ENCODE data around the gene ZGLP1. TPM values are rescaled to one million over a fixed set of nuclear protein-coding genes. Genes with fewer than 3 reads are reported as not detected.
A peak's percentile ranks its signal among the peaks of the same experiment; 100 is the strongest.

Gene ZGLP1
- total RNA-seq, 2 experiments from 2014 or later, result 3.3 to 3.5 TPM

- Mint-ChIP-seq H3K4me3 (no peak overlapping the region), H3K27ac (no peak overlapping the region), H3K36me3 (ENCODE audit: low read depth) (peaks cover 28% of the 10 kb centered on the region), H3K27me3 (no peaks in the 10 kb centered on the region), H3K4me1 (no peaks in the 10 kb centered on the region), H3K9me3 (ENCODE audit: low read depth) (no peaks in the 10 kb centered on the region)
- intact Hi-C loops (cut with DNase I, micrococcal nuclease), result no loop called here
- CTCF ChIA-PET, result no interaction called here
- DNase-seq (no peak), ATAC-seq (no peak)
- POLR2A ChIA-PET, result no interaction called here
Observed at GRCh38 chr19:10321874-10322835, 12.5 kb upstream of the ZGLP1 start.

DNA sequence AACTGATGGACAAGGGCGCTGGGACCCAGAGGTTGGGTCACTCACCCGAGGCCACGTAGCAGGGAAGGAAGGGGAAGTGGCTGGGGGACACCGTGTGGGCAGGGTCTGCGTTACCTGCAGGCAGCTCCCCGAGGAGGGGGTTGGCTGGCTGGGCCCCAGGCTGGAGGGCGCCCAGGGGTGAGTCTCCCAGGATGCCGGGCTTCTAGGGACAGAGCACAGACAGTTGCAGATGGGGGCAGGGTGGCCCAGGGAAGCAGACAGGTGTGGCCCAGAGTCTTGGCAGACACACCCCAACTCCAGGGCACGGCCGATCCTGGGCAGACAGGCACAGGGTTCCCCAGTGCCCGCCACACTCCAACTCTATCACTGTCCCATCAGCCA is 11.8 kb upstream of the ZGLP1 start:
- CTCF ChIA-PET, result no interaction called here
- POLR2A ChIA-PET, result no interaction called here
- peaks cover 31% of the 10 kb centered on the region for H3K36me3 Mint-ChIP-seq (ENCODE audit: low read depth)

DNA sequence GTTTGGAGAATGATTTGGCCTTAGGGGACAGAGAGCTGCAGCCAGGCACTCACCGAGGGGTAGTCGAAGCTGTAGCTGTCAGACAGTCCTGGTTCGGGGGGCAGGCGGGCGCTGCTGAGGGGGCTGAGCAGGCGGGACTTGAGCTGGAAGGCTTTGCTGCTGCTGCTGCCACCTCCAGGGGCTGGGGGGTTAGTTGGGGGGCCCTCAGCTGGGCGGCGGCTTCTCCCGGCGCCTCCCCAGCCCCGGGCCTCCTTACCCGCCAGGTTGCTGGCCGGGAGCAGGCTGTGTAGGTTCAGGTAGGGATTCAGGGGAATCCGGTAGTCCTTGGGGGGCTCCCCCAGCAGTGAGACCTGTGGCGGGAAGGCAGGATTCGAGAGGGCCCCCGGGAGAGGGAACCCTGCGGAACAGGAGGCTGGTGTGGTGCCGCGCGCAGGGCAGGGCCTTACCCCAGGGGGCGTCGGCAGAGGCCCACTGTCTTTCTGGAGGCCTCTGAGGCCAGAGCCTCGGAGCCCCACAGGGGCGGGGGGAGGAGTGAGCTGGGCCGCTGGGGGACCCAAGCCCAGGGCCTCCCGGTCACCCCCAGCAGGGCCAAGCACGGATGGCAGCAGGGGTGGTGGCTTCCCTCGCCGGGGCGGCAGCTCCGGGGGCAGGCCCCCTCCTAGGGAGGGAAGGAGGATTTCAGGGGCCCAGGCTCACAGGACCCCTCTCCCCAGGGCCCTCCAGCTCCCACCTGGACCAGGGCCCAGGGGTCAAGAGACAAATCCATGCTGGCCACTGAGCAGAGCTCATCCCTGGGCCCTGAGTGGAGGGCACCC is 11.2 kb upstream of the ZGLP1 start:
- no peak overlapping the region for H3K27ac Mint-ChIP-seq
- CTCF ChIA-PET, result no interaction called here
- peaks cover 6% of the 10 kb centered on the region for H3K4me1 Mint-ChIP-seq
- H3K9me3 Mint-ChIP-seq (ENCODE audit: low read depth), result no peaks in the 10 kb centered on the region
- peaks cover 37% of the 10 kb centered on the region for H3K36me3 Mint-ChIP-seq (ENCODE audit: low read depth)
- no peaks in the 10 kb centered on the region for H3K27me3 Mint-ChIP-seq
- no peak overlapping the region for H3K4me3 Mint-ChIP-seq
- intact Hi-C loops (cut with DNase I, micrococcal nuclease), result no loop called here
- no peak for ATAC-seq
- POLR2A ChIA-PET, result no interaction called here
- DNase-seq, result no peak

More for the DNA sequence above, 11.8 kb upstream of the ZGLP1 start:
- Mint-ChIP-seq H3K9me3 (ENCODE audit: low read depth) (no peaks in the 10 kb centered on the region), H3K27me3 (no peaks in the 10 kb centered on the region), H3K27ac (no peak overlapping the region), H3K4me1 (no peaks in the 10 kb centered on the region), H3K4me3 (no peak overlapping the region)
- intact Hi-C loops (cut with DNase I, micrococcal nuclease), result no loop called here
- no peak for DNase-seq
- no peak for ATAC-seq

GRCh38 chr19:10318807-10319682 is 9.4 kb upstream of the ZGLP1 start:
- H3K4me1 Mint-ChIP-seq, result peaks cover 16% of the 10 kb centered on the region
- no peak overlapping the region for H3K4me3 Mint-ChIP-seq
- H3K9me3 Mint-ChIP-seq (ENCODE audit: low read depth), result no peaks in the 10 kb centered on the region
- ATAC-seq, result no peak
- intact Hi-C loops (cut with DNase I, micrococcal nuclease), result no loop called here
- peaks cover 37% of the 10 kb centered on the region for H3K36me3 Mint-ChIP-seq (ENCODE audit: low read depth)
- CTCF ChIA-PET, result no interaction called here
- no peak overlapping the region for H3K27ac Mint-ChIP-seq
- no peak for DNase-seq
- no peaks in the 10 kb centered on the region for H3K27me3 Mint-ChIP-seq
- POLR2A ChIA-PET, result interaction anchor here (0.9 to 1.8 kb wide), 3 partner anchors 15 to 61 kb away, joined by 3 to 7 read pairs (median 5); partner anchors contain the start of gene TYK2

- no peak overlapping the region for H3K27ac Mint-ChIP-seq
- ChIA-PET POLR2A (interaction anchor here (1.0 to 1.8 kb wide), 2 partner anchors 16 to 44 kb away, joined by 5 to 7 read pairs; no protein-coding TSS in a partner anchor), CTCF (no interaction called here)
- DNase-seq (no peak), ATAC-seq (no peak)
- intact Hi-C loops (cut with DNase I, micrococcal nuclease), result loop anchor here in 1 of 2 experiments (2.0 kb wide), 1 partner anchor 57 kb away; no protein-coding TSS in a partner anchor
- H3K4me1 Mint-ChIP-seq, result peaks cover 16% of the 10 kb centered on the region
- no peaks in the 10 kb centered on the region for H3K27me3 Mint-ChIP-seq
- peaks cover 36% of the 10 kb centered on the region for H3K36me3 Mint-ChIP-seq (ENCODE audit: low read depth)
- no peaks in the 10 kb centered on the region for H3K9me3 Mint-ChIP-seq (ENCODE audit: low read depth)
- no peak overlapping the region for H3K4me3 Mint-ChIP-seq
Observed at GRCh38 chr19:10317857-10318462, 8.3 kb upstream of the ZGLP1 start.

- ChIA-PET POLR2A (interaction anchor here (0.6 to 1.5 kb wide), 3 partner anchors 7 to 108 kb away, joined by 3 to 5 read pairs (median 5); no protein-coding TSS in a partner anchor), CTCF (interaction anchor here (0.9 kb wide), 1 partner anchor 81 kb away, joined by 5 read pairs; no protein-coding TSS in a partner anchor)
- ATAC-seq (no peak), DNase-seq (no peak)
- no peaks in the 10 kb centered on the region for H3K9me3 Mint-ChIP-seq (ENCODE audit: low read depth)
- no peaks in the 10 kb centered on the region for H3K27me3 Mint-ChIP-seq
- H3K4me1 Mint-ChIP-seq, result peaks cover 16% of the 10 kb centered on the region
- no peak overlapping the region for H3K4me3 Mint-ChIP-seq
- H3K27ac Mint-ChIP-seq, result no peak overlapping the region
- H3K36me3 Mint-ChIP-seq (ENCODE audit: low read depth), result peaks cover 39% of the 10 kb centered on the region
- intact Hi-C loops (cut with DNase I, micrococcal nuclease), result loop anchor here in 1 of 2 experiments (2.0 kb wide), 1 partner anchor 56 kb away; no protein-coding TSS in a partner anchor
Observed at GRCh38 chr19:10317045-10317856, 7.6 kb upstream of the ZGLP1 start.

DNA sequence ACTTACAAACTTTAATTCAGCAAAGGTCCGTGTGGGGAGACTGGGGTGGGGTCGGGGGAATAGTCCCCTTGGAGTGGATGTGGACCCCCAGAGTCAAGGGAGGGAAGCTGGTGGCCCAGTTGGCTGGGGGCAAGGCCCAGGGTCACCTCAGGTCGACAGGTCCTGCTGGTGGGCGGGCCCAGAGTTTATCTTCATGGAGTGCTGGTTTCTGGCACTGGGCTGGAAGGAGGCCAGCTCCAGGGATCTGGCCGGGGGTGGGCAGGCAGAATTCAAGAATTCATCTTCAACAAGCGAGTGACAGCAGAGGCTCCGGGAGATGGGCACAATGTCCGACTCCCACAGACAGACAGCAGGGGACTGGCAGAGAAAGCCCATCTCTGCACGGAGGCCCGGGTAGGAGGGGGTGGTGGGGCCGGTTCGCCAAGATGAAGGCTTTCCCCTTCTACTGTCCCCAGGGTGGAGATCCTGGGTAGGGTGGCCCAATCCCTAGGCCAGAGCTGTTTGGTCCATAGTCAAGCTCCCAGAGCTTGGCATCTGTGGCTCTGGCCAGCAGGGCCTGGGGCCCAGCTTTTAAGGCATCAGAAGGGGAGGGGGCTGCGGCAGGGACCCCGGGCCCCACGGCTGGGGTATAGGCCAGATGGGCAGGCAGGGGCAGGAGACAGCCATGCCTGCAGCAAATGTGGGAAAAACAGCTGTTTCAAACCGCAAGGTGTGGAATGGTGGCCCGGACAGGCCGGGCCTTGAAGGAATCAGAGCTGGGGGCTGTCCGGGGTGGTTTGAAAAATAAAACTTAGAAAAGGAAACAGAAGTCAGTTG is 6.8 kb upstream of the ZGLP1 start:
- Mint-ChIP-seq H3K4me1 (peaks cover 16% of the 10 kb centered on the region), H3K9me3 (ENCODE audit: low read depth) (no peaks in the 10 kb centered on the region), H3K4me3 (peak overlapping the region; percentile 89), H3K27ac (peak overlapping the region; percentile 58), H3K27me3 (no peaks in the 10 kb centered on the region), H3K36me3 (ENCODE audit: low read depth) (peaks cover 33% of the 10 kb centered on the region)
- intact Hi-C loops (cut with DNase I, micrococcal nuclease), result loop anchor here in 1 of 2 experiments (2.0 kb wide), 1 partner anchor 56 kb away; no protein-coding TSS in a partner anchor
- ChIA-PET POLR2A (interaction anchor here (0.6 to 1.5 kb wide), 3 partner anchors 8 to 107 kb away, joined by 3 to 5 read pairs (median 5); no protein-coding TSS in a partner anchor), CTCF (interaction anchor here (0.9 kb wide), 1 partner anchor 80 kb away, joined by 5 read pairs; no protein-coding TSS in a partner anchor)
- ATAC-seq (no peak), DNase-seq (peak; percentile 20)

- Mint-ChIP-seq H3K9me3 (ENCODE audit: low read depth) (no peaks in the 10 kb centered on the region), H3K27ac (peak within 1 kb of the TSS; percentile 80), H3K36me3 (ENCODE audit: low read depth) (peaks cover 35% of the 10 kb centered on the region), H3K4me1 (peaks cover 16% of the 10 kb centered on the region), H3K4me3 (peak within 1 kb of the TSS; percentile 89), H3K27me3 (no peaks in the 10 kb centered on the region)
- intact Hi-C loops (cut with DNase I, micrococcal nuclease), result loop anchor here in 1 of 2 experiments (1.0 to 2.0 kb wide), 2 partner anchors 18 to 55 kb away; partner anchors contain the start of gene RAVER1
- ChIA-PET CTCF (interaction anchor here (0.6 kb wide), 1 partner anchor 93 kb away, joined by 3 read pairs; no protein-coding TSS in a partner anchor), POLR2A (interaction anchor here (1.1 to 1.5 kb wide), 2 partner anchors 9 to 11 kb away, joined by 3 to 5 read pairs; no protein-coding TSS in a partner anchor)
- DNase-seq (peak; percentile 95), ATAC-seq (peak; percentile 94)
Observed at GRCh38 chr19:10315335-10316214, 6.0 kb upstream of the ZGLP1 start, which contains the start of gene FDX2. FDX2 (minus strand) TSS chr19:10316015; CDS start chr19:10315996, 19 bp downstream.

Measured in activated CD4-positive, alpha-beta T cell treated with anti-CD3 and anti-CD28 coated beads for 36 hours (primary cell).